Measurements from ENCODE around the gene HELZ. TPM values are rescaled to one million over a fixed set of nuclear protein-coding genes. Genes with fewer than 3 reads are reported as not detected.
"Not testable (repeated sequence)": the region's sequence is repeated elsewhere in the genome, so short reads cannot be mapped to it uniquely, and the experiment has no call there.

The HELZ gene
- total and polyA plus RNA-seq, 5 donors: 5.6 to 43.9 (median 37.2) TPM

DNA sequence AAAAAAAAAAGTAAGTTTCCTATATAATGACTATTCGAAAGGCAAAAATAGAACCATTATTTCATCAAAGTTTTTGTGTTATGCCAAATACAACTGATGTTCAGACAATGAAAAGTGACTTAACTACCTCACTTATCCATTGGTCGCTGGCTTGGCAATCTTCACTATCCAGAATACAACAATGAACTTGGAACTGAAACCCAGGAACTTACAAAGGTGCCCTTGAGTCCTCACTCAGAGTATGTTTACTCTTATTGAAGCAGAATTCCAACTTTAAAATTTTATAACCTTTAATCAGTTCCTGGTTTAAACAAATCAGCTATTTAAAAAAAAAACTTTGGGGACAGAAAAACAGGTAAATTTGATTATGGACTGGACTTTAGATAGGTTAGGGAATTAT lies 34.1 kb downstream of the HELZ start:
- DNase-seq (no peak), ATAC-seq (no peak)
- H3K27me3 ChIP-seq (ENCODE audit: control insufficient read depth, insufficient read depth): no peaks in the 10 kb centered on the region
- no peaks in the 10 kb centered on the region for H3K9me3 ChIP-seq (ENCODE audit: control insufficient read depth, low read length)
- intact Hi-C loops (cut with DNase I): no loop called here
- peaks cover under 1% of the 10 kb centered on the region for H3K4me1 ChIP-seq (ENCODE audit: control insufficient read depth, insufficient read depth, low read length)
- WGBS: 81% methylated on average over 2 of the region's 2 CpGs
- no peak overlapping the region for H3K4me3 ChIP-seq (ENCODE audit: low read length)
- H3K27ac ChIP-seq (ENCODE audit: low read length): no peak overlapping the region

DNA sequence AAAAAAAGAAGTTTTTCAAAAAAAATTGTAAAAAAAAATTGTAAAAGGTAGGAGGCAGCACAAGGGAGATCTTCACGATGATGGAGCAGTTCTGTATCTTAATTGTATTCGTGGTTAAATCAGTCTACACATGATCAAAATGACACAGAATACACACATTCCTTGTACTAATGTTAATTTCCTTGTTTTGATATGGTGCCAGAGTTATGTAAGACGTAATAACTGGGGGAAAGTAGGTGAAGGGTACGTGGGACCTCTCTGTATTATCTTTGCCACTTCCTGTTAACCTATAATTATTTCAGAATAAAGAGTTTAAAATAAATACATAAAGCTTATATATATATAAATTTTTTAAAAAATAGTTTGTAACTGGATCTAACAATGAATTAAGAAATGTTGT lies 36.8 kb downstream of the HELZ start:
- WGBS: 59% methylated on average over 4 of the region's 4 CpGs
- no peak overlapping the region for H3K27ac ChIP-seq (ENCODE audit: low read length)
- no peaks in the 10 kb centered on the region for H3K27me3 ChIP-seq (ENCODE audit: control insufficient read depth, insufficient read depth)
- ATAC-seq: no peak
- no peaks in the 10 kb centered on the region for H3K4me1 ChIP-seq (ENCODE audit: control insufficient read depth, insufficient read depth, low read length)
- no peak for DNase-seq
- H3K4me3 ChIP-seq (ENCODE audit: low read length): no peak overlapping the region
- intact Hi-C loops (cut with DNase I): no loop called here
- no peaks in the 10 kb centered on the region for H3K9me3 ChIP-seq (ENCODE audit: control insufficient read depth, low read length)

DNA sequence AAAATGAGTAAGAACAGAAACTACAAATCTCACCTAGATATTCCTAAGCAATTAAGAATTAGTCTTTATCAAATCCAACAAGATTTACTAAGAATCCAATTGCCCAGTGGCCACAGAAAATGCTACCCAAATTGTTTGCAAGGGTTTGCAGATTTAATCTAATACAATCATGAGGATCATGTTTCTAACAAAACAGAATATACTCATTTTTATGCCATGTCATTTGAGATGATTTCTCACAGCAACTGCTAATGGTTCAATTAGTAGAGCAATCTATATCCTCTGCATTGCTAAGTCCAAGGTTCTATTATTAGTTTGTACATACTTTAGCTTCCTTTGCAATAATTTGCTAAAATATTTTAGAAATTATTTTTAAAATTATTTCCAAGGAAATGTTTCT lies 41.2 kb downstream of the HELZ start:
- Histone ChIP-seq H3K27me3 (ENCODE audit: control insufficient read depth, insufficient read depth) (no peaks in the 10 kb centered on the region), H3K27ac (ENCODE audit: low read length) (no peak overlapping the region), H3K4me3 (ENCODE audit: low read length) (no peak overlapping the region), H3K4me1 (ENCODE audit: control insufficient read depth, insufficient read depth, low read length) (no peaks in the 10 kb centered on the region), H3K9me3 (ENCODE audit: control insufficient read depth, low read length) (no peaks in the 10 kb centered on the region)
- intact Hi-C loops (cut with DNase I): no loop called here
- DNase-seq (no peak), ATAC-seq (no peak)

DNA sequence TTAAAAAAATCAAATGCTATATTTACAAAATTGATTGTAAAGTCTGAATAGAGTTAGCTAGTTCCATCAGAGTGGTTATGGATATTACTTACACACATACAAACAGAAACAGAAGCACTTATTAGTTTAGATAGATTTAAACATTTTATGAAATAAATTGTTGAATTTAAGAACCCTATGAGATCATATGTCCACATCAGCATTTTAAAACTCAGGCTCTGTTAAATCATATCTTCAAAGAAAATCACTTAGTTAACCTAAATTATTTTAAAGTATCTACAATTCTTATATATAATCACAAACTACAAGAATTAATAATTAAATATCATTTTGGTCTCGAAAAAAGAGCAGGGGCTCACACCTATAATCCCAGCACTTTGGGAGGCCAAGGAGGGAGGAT lies 42.5 kb downstream of the HELZ start:
- WGBS: 99% methylated on average over 1 of the region's 1 CpG
- H3K27ac ChIP-seq (ENCODE audit: low read length): no peak overlapping the region
- H3K4me3 ChIP-seq (ENCODE audit: low read length): no peak overlapping the region
- H3K4me1 ChIP-seq (ENCODE audit: control insufficient read depth, insufficient read depth, low read length): no peaks in the 10 kb centered on the region
- H3K9me3 ChIP-seq (ENCODE audit: control insufficient read depth, low read length): no peaks in the 10 kb centered on the region
- no peak for DNase-seq
- intact Hi-C loops (cut with DNase I): no loop called here
- ATAC-seq: no peak
- no peaks in the 10 kb centered on the region for H3K27me3 ChIP-seq (ENCODE audit: control insufficient read depth, insufficient read depth)

DNA sequence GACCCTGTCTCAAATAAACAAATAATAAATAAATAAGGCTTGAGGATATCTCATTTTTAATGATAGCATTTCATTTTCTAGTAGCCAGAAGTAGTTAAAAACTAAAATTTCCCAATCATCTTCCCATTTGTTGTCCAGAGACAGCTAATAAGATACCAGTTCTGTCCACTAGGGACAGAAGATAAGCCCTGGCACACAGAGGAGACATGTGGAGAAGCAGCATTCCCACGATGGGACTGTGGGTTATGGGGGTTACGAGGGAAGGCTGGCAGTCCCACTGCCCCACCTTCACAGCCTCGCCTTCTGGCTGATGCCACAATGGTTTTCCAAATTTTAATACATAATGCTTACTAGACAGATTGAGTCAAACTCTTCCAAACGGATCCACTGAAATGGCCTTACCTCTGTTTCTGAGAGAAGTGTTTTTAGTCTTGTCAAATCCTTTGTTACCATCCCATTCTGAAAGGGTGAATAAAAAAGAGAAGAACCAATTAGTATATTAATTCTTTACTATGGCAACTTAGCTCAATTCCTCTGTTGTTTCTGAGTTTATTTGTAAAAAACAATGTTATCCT lies 44.2 kb downstream of the HELZ start:
- Histone ChIP-seq H3K4me3 (ENCODE audit: low read length) (no peak overlapping the region), H3K9me3 (ENCODE audit: control insufficient read depth, low read length) (no peaks in the 10 kb centered on the region), H3K27me3 (ENCODE audit: control insufficient read depth, insufficient read depth) (no peaks in the 10 kb centered on the region), H3K27ac (ENCODE audit: low read length) (no peak overlapping the region), H3K4me1 (ENCODE audit: control insufficient read depth, insufficient read depth, low read length) (no peaks in the 10 kb centered on the region)
- no peak for DNase-seq
- 82% methylated on average over 4 of the region's 4 CpGs for WGBS
- no peak for ATAC-seq
- intact Hi-C loops (cut with DNase I): no loop called here

DNA sequence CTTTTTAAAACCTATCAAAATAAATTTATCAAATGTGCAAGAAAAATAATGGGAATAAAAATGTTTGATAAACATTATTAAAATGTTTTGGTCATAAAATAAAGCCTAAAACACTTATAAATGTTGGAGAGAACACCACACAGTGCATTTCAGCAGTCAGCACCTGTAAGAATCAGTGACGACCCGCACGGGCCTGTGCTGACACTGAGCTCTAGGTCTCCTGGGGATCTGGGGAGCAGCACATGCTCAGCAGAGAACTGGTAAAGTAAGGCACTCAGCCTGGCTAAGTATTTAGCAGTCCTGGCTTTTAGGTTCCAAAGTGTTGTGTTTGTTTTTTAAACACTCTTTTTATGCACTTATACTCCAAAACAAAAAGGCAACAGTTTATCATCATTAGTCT lies 46.9 kb downstream of the HELZ start:
- DNase-seq: no peak
- no peaks in the 10 kb centered on the region for H3K9me3 ChIP-seq (ENCODE audit: control insufficient read depth, low read length)
- 68% methylated on average over 3 of the region's 3 CpGs for WGBS

DNA sequence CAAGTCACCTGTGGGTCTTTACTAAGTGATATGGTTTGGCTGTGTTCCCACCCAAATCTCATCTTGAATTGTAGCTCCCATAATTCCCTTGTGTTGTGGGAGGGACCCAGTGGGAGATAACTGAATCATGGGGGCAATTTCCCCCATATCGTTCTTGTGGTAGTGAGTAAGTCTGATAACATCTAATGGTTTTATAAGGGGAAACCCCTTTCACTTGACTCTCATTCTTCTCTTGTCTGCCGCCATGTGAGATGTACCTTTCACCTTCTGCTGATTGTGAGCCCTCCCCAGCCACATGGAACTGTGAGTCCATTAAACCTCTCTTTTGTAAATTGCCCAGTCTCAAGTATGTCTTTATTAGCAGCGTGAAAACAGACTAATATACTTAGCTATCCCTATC lies 48.0 kb downstream of the HELZ start:
- H3K4me1 ChIP-seq (ENCODE audit: control insufficient read depth, insufficient read depth, low read length); intact Hi-C loops (cut with DNase I); ATAC-seq; H3K9me3 ChIP-seq (ENCODE audit: control insufficient read depth, low read length); DNase-seq; H3K27me3 ChIP-seq (ENCODE audit: control insufficient read depth, insufficient read depth); H3K4me3 ChIP-seq (ENCODE audit: low read length); H3K27ac ChIP-seq (ENCODE audit: low read length): not testable (repeated sequence)
- WGBS: 84% methylated on average over 3 of the region's 3 CpGs

More for the DNA sequence above, 46.9 kb downstream of the HELZ start:
- intact Hi-C loops (cut with DNase I): no loop called here
- H3K27ac ChIP-seq (ENCODE audit: low read length): no peak overlapping the region
- H3K4me3 ChIP-seq (ENCODE audit: low read length): no peak overlapping the region
- ATAC-seq: no peak
- H3K27me3 ChIP-seq (ENCODE audit: control insufficient read depth, insufficient read depth): no peaks in the 10 kb centered on the region
- H3K4me1 ChIP-seq (ENCODE audit: control insufficient read depth, insufficient read depth, low read length): no peaks in the 10 kb centered on the region

DNA sequence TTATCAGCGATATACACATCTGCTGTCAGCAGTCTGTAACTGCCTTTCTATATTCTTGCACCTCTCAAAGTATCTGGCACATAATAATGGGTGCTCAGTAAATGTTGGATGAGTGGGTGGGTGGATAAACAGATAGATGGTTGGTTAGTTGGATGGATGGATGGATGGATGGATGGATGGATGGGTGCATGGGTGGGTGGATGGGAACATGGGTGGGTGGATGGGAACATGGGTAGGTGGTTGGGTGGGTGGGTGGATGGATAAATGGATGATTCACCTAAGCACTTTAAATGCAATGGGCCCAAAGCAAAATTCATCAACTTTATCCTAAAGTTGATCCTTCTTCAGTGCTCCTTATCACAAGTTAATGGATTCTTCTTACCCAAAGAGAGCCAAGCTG lies 48.6 kb downstream of the HELZ start:
- Histone ChIP-seq H3K4me1 (ENCODE audit: control insufficient read depth, insufficient read depth, low read length) (no peaks in the 10 kb centered on the region), H3K4me3 (ENCODE audit: low read length) (no peak overlapping the region), H3K27ac (ENCODE audit: low read length) (no peak overlapping the region), H3K9me3 (ENCODE audit: control insufficient read depth, low read length) (no peaks in the 10 kb centered on the region), H3K27me3 (ENCODE audit: control insufficient read depth, insufficient read depth) (no peaks in the 10 kb centered on the region)
- no peak for DNase-seq
- 99% methylated on average over 1 of the region's 1 CpG for WGBS
- intact Hi-C loops (cut with DNase I): no loop called here
- no peak for ATAC-seq

DNA sequence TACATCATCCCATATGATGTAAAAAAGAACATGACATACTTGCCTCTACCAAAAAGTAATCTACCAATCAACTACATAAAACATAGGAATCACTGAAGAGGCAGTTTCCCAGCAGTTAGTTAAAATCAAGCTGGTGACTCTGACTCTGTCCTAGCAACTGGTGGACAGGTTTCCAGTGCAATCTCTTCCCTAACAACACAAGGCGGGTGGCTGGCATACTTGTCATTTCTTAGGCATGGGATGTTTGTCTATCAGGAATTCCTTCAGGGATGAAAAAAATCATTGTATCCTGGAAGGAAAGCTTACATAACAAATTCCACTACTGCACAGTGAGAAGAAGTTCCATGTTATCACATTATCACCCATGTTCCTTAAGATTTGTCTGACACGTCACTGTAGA lies 50.9 kb downstream of the HELZ start:
- no peaks in the 10 kb centered on the region for H3K27me3 ChIP-seq (ENCODE audit: control insufficient read depth, insufficient read depth)
- intact Hi-C loops (cut with DNase I): no loop called here
- H3K27ac ChIP-seq (ENCODE audit: low read length): no peak overlapping the region
- H3K9me3 ChIP-seq (ENCODE audit: control insufficient read depth, low read length): no peaks in the 10 kb centered on the region
- H3K4me1 ChIP-seq (ENCODE audit: control insufficient read depth, insufficient read depth, low read length): no peaks in the 10 kb centered on the region
- 67% methylated on average over 2 of the region's 2 CpGs for WGBS
- no peak overlapping the region for H3K4me3 ChIP-seq (ENCODE audit: low read length)
- ATAC-seq (peak in 1 of 2 donors; percentile 55), DNase-seq (no peak)

DNA sequence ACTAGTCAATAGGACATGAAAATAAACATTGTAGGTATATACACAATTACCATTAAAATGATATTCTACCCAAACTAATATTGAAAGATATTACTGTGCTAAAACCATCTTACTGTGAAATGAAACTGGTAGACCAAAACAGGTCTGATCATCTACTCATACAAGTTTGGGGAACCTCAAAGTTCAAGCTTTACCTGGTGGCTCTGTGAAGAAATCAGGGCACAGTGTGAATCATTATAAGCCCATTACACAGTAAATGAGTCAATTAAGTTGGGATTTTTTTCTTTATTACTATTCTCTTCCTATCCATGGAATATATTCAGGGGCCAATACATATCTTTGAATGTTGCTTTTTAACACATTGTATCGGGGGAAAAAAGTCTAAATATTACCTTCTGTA lies 57.1 kb downstream of the HELZ start:
- 98% methylated on average over 1 of the region's 1 CpG for WGBS

DNA sequence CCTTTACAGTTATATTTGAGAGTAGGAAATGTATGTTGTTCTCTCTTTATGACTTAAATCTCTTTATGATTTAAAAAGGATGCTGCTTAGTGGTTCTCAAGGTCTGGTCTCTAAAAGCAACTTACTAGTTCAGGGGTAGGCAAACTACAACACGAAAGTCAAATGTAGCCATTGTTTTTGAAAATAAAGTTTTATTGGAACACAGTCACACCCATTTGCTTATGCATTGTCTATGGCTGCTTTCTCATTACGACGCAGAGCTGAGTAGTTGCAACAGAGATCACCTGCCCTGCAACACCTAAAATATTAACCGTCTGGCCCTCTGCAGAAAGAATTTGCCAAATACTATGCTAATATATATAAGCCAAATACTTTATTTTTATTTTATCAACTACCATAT lies 58.2 kb downstream of the HELZ start:
- Histone ChIP-seq H3K9me3 (ENCODE audit: control insufficient read depth, low read length) (no peaks in the 10 kb centered on the region), H3K27ac (ENCODE audit: low read length) (no peak overlapping the region), H3K4me3 (ENCODE audit: low read length) (no peak overlapping the region), H3K27me3 (ENCODE audit: control insufficient read depth, insufficient read depth) (no peaks in the 10 kb centered on the region), H3K4me1 (ENCODE audit: control insufficient read depth, insufficient read depth, low read length) (no peaks in the 10 kb centered on the region)
- DNase-seq (no peak), ATAC-seq (no peak)
- intact Hi-C loops (cut with DNase I): no loop called here
- WGBS: 97% methylated on average over 4 of the region's 4 CpGs

More for the DNA sequence above, 57.1 kb downstream of the HELZ start:
- intact Hi-C loops (cut with DNase I): no loop called here
- H3K4me1 ChIP-seq (ENCODE audit: control insufficient read depth, insufficient read depth, low read length): no peaks in the 10 kb centered on the region
- H3K9me3 ChIP-seq (ENCODE audit: control insufficient read depth, low read length): no peaks in the 10 kb centered on the region
- DNase-seq (no peak), ATAC-seq (no peak)
- H3K4me3 ChIP-seq (ENCODE audit: low read length): no peak overlapping the region
- H3K27me3 ChIP-seq (ENCODE audit: control insufficient read depth, insufficient read depth): no peaks in the 10 kb centered on the region
- H3K27ac ChIP-seq (ENCODE audit: low read length): no peak overlapping the region

DNA sequence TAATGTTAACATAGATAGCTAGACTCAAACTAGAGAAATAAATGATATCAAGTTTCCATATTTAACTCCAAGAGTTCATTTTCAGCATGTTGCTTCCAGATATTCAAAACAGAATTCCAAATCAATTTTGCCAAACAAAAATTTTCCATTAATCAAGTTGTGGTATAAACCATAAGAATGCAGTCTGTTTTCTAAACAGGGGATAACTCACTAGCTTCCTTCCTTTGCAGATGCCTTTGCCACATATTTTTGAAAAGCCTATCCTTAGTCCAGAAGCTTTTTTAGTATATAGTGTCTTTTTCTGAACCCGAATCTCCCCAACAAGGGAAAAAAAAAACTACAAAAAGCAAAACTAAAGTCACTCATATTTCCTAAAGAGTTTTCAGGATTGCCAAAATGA lies 61.5 kb downstream of the HELZ start:
- Histone ChIP-seq H3K4me3 (ENCODE audit: low read length) (no peak overlapping the region), H3K9me3 (ENCODE audit: control insufficient read depth, low read length) (no peaks in the 10 kb centered on the region), H3K27ac (ENCODE audit: low read length) (no peak overlapping the region), H3K27me3 (ENCODE audit: control insufficient read depth, insufficient read depth) (no peaks in the 10 kb centered on the region), H3K4me1 (ENCODE audit: control insufficient read depth, insufficient read depth, low read length) (no peaks in the 10 kb centered on the region)
- DNase-seq (no peak), ATAC-seq (no peak)
- intact Hi-C loops (cut with DNase I): no loop called here
- 76% methylated on average over 1 of the region's 1 CpG for WGBS
